ENCODE results near the gene GALNTL6. TPM values are rescaled to one million over a fixed set of nuclear protein-coding genes. Genes with fewer than 3 reads are reported as not detected.

The GALNTL6 gene
- polyA plus RNA-seq, 3 donors, result 0.70 to 1.4 (median 0.87) TPM

DNA sequence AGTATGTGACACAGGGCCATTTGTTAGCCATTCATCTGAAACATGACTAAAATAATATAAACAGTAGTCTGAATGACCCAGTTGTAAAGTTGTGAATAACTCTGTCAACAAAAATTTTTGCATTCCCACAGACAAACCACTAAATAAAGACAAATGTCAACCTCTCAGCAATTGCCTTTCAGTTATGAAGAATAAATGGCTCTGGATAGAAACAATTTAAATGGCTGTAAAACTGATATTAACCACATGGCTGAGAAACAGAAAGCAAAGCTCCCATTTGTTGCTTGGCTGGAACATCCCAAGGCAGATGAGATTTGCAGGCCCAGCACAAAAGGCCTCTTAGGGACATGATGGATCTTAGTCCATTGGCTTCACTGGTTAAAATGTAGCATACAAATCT is 296.3 kb downstream of the GALNTL6 start:
- DNase-seq, result peak; percentile 14

DNA sequence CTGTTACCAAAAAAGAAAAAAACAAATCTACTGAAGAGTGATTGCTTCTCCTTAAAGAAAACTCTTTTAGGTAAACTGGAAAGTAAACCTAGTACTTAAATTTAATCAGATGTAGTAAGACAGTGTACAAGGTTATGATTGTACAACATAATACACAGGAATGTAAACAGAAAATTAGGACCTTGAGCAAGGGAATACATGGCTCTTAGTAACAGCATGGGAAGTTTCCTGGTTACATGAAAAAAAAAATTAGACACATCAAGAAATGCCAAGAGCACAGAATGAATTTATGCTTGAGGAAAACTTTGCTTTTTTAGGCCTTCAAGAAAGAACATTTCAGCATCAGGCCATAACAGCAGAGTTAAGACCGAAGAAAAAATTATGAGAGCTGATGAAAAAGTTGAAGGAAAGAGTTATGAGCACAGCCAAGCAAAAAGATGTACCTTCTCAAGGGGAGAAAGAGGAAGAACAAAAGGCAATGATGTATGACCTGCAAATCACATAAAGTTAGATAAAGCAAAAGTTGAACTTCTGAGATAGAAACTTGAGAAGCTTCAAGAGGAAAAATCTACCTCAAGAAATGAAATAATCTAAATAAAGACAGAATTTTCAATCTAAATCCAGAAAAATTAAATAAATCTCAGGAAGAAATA is 311.6 kb downstream of the GALNTL6 start:
- no peak for DNase-seq

DNA sequence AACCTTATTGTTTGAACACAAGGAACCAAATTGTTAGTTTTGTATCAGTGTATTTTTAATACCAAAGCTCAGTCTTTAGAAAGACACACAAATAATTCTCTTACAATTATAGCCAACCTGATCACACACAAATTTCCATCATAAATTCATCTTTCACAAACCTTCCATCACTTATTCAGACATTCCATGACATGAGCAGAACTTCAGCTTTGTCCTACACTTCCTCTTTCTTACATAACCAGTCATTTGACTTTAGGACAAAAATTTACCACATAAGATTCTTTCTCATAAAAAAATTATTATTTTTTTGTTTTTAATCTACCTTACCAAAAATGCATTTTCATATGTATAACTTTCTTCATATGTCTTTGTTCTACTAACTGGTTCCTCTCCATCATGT is 312.2 kb downstream of the GALNTL6 start:
- no peak for DNase-seq

DNA sequence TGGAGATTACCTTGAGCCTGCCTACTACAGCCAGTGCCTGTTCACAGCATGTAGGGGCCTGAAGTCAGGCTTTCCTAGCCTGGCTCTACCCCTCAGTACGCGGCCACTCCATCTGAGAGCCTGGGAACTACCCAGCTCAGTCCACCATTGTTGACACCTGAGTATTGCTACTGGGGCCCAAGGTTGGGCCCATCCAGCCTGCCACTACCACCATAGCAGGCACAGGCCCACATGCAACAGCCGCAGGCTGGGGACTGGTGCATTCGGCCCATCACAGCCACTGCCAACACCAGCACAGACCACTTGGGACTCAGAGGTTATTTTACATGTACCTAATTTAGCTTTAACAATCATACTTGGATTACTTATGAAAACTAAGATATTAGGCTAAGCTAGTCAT is 314.0 kb downstream of the GALNTL6 start:
- no peak for DNase-seq

DNA sequence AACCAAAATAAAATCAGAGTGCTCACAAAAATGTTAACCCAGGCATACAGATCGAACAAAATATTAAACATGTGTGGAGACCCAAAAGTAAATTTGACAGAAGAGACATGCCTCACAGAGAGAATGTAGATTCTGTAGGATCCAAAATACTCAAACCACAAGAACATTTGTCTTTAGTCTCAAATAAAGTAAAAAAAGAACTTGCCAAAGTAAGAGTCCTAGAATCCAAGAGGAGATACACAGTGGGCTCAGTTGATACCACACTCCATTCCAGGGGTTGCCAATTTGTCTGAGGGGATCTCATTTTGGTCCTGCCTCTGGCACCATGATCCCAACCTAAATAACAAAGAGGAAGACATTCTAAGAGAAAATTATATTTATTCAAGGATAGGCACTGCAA is 316.4 kb downstream of the GALNTL6 start:
- DNase-seq, result no peak

DNA sequence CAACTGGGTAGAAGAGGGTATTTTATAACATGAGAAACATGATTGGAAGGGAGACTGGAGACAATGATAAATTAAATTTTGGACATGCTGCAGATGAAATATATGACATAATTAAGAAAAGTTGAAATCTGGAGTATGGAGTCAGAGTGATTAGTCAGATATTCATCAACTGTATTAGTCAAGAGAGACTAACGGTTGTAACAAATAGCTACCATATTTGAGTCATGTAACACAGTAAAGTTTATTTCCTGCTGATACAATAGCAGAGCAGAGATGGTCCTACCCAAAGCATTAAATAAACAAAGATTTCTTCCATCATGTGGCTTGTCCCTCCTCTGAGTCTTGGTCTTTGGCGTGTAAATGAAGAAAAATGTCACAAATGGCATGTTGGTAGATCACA is 321.3 kb downstream of the GALNTL6 start:
- DNase-seq, result no peak

DNA sequence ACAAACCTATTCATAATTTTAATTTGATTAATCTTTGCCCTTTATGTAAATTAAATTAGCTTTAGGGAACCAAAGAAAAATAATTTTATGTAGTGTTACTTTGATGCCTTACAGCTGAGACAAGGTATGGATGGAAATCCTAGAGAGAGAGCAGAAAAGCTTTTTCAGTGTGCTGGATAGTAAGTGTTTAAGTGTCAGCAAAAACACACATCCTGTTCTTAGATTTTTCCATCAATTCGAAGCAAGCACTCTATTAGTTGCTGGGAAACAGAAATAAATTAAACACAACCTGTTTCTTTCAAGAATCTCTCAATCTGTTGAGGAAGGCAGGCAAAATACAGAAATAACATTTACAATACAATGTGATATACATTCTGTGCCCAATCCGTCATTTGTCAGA is 327.8 kb downstream of the GALNTL6 start:
- no peak for DNase-seq

DNA sequence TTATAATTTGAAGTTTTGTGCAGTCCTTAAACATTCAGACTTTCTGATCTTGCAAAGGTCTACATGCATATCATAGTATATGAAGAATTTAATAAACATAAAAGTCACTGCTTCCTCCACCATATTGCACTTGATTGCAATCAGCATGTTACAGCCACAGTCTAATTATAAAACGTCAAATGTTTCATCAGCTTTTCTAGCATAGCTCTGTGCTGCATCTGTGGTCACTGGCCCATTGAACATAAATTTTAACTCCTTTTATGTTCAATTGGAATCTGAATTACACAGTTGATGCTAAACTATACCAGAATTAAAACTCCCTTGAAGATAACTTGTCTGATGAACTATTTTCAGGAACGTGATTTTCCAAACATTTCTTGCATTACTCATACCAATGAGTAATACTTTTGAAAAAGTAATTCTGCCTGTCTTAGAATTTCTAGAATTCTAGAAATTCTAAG is 329.1 kb downstream of the GALNTL6 start:
- no peak for DNase-seq

DNA sequence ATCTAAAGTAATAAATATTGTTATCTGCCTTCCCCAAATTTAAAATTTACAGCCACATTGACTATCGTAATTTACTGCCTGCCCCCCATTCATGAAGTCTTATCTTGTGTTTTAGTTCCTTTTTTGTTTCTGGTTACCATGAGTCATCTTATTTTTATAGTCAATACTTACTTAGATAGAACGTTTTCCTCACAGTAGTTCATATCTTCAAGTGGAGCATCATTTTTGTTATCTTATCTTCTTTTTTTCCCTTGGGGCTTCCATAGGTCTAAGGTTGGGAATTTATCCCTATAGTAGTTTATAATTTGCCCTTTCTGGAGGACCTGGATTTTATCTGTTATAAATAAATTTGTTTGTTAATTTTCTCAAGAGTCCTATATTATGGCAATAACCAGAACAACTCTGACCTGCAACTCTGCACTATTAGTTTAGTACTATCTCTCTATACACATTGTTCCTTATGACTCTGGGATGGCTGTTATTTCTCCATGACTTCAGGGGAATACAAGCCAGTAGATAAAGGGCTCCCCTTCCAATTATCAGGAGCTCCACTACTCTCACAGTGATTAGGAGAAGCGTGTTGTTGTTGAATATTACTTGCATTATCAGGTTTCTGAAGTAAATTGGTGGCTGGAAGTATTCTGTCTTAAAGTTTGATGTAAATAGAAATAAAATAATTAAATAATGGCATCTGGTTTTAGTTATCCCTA is 330.6 kb downstream of the GALNTL6 start:
- DNase-seq, result no peak

DNA sequence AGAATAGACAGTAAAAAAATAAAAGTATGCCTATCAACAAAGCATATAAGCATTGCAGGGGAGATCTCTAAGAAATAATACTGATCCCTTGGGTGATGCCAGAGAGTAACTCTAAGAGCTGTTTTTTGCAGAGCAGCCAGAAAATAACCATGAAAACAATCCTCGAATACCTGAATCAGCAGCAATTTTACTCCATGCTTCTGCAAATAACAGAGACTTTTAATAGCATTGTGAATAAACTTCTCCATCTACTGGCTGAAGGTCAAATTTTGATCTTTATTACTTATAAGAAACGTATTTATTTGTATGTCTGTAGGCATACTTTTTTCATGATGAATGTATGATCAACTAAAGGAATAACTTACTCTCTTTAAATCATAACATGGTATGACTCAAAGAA is 334.5 kb downstream of the GALNTL6 start:
- DNase-seq, result no peak

DNA sequence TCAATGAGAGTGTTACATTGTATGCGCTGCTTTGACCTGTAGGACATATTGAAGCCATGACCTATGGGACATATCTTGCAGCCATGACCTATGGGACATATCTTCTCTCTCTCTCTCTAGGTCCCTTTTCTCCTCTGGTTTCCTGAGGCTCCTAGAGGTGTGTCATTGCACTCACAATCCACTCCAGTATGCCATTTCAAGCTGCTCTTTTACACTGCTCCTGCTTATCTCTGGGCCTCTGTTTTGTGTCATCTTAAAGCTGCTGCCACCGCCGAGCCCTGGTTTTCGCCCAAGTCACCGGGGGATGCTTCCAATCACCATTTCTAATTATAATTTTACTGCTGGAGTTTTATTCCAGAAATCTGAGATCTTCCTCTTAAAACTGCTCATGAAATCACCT is 336.1 kb downstream of the GALNTL6 start:
- DNase-seq, result no peak

DNA sequence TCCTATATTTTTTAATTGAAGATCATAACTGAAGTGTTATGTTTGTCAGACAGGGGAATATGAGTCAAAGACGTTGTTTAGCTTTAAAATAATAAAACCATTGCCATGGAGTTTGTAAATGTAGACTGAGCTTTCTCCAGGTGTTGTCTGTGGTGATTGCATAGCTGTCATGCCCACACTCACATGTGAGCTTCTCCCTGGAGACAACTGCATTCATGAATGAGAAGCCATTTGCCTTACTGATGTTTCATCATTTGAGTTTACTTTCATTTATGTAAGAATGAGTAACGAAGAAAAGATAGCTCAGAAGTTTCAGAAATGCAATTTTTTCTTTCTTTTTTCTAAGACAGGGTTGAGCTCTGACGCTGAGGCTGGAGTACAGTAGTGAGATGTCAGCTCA is 339.1 kb downstream of the GALNTL6 start:
- no peak for DNase-seq

DNA sequence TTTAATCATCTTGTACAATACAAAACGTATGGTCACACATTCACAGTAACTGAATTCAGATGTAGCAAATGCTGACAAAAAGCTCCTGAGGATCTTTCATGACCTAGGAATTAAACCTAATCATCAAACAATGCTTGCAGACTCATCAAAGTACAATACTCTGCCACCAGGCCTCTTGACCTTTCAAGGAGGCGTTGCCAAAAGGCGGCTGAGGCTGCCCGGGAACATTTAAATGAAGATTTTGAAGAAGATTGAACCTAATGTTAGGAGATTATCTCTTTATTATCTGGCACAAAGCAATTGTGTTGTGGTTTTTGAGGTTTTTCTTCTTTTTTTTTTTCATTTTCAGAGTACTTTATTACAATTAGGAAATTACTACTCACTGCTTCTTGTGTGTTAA is 340.5 kb downstream of the GALNTL6 start:
- DNase-seq, result no peak

DNA sequence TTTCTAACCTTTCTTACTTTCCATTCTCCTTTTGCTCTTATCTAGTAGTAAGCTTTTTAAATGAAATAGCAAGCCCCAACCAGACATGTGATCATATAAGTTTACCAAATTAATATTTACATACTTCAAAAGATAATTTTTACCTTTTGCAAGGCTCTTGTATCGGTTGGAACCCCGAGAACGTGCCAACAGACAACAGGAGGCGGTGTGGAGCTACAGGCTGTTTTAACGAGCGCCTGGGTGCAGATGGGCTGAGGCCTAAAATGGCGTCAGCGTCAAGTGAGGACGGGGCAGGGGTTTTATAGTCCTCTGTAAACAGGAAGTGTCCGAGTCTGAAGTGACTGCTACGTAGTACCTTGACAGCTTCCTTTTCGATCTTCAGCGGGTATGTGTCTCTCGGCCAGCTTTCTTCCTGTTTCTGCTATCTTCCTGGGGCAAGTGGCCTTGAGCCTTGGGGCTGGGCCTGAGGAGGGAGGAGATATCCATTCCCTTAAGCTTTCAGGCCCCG is 342.7 kb downstream of the GALNTL6 start:
- DNase-seq, result no peak

DNA sequence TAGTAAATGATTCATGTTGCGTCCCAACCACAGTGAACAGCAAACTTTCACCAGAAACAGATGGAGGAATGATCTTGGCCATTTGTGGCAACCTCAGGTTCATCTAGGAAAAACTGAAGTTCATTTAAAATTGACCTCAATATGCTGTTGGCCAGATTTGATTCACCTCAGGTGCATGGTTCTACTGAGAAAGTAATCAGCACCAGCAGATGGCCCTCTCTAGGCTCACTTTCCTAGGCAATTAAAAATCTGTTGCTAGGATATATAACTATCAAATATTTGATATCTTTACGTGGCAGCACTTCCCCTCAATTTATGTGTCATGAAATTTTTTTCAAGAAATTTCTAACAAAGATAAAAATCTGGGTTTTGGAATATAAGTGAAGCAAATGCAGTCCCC is 344.7 kb downstream of the GALNTL6 start:
- DNase-seq, result no peak

DNA sequence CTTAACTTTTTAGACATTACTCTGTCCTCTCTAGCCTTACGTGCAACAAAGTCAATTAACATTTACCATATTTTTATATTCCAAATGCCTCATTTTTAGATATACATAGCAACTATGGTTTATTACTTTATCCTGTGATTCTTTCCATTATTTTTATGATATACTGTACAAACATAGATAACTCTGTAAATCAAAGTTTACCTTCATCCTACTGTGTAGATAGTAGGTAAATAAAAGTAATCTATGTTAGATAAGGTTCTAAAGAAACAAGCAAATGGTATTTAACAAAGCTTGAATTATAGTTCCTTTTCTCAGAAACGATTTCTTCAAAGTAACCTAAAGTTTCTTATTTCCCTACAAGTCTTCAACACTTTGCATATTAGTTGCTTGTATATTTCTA is 350.0 kb downstream of the GALNTL6 start:
- no peak for DNase-seq

DNA sequence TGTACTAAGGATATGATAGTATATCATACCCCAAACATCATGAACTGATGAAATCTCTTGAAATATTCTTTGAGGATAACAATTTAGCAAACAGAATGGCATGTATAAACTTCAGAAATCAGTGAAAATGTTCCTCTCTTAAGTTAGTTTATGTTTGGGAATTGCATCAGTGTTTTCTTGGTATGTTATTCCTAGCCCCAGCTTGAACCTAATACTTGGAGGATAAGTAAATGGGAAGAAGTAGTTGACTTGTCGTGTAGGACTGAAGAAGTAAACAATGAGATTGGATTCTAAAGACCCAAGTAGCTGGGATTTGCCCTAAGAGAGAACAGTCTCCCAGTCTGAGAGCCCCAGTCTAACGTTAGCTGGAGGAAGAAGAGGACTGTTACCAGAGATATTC is 355.7 kb downstream of the GALNTL6 start:
- no peak for DNase-seq

DNA sequence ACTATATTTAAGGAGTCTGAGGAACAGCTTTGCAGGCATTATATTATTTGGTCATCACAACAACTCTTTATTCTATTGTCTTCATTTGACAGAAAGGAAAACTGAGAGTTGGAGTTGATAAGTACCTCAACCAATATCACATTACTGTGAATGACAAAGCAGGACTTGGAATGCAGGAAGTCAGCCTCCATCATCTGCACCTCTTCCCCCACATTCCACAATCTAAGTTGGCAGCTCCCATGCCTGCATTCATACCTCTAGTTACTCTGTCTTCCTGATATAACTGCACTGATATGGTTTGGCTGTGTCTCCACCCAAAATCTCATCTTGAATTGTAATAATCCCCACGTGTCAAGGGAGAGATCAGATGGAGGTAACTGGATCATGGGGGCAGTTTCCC is 356.7 kb downstream of the GALNTL6 start:
- DNase-seq, result no peak

DNA sequence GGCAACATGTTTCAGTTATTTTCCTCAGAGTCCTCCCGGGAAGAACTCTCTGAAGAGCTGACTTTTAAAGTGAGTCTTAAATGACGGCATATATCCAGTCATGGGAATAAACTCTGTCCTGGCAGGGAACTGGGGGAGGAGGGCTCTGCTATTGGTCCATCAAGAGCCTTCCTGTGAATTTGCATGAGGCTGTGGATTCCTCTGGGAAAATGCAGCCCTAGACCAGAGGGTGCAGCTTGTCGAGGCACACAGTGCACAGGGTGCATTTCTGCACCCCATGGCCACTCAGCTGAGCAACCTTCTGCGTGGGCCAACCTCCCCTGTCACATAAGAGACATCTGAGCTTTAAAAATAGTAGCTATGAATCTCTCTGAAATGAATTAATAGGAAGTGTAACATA is 360.0 kb downstream of the GALNTL6 start:
- DNase-seq, result no peak

DNA sequence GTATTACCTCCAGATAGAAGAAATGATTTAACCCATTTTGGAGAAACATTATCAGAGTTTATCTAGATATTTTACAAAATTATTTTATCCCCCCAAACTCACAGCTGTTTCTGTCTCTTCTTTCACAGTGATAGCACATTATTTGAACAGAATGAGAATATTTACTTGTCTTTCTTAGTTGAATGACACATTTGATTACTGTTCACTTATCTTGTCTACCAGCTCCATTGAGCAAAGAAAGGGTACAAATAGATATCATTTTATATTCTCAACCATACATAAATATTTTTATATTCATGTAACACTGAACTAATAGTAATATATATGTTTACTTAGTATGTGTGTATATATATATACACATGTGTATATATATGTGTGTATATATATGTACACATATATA is 364.2 kb downstream of the GALNTL6 start:
- no peak for DNase-seq

DNA sequence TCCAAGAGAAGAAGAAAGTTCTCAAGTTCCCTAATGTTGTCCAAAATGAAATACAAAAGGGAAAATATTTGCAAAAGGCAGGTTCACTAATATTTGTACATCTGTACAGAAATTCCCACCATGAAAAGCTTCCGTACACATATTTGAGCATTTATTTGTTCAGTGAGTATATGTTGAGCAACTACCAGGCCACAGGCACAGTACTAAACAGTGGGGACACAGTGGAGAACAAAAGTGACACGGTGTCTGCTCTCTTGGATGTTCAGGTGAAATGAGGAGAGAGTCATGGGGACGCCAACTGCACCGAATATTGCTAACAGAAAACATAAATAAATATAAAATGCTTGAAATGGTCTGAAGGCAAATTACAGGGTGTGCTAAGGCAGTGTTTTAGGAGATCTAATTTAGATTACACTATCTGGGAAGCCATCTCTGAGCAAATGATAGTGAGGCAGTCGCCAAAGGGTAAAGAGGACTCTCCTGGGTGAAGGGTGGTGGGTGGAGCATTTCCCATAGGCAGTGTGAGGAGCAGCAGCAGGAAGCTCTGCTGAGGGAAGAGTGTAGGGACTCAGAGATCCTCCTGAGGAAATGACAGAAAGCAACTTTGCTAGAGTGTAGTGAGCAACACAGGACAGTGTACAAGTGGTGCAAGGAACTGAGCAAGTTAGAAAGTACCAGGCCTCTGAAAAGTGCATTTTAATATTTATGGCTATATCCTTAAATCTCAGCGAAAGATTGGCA is 375.2 kb downstream of the GALNTL6 start:
- DNase-seq, result no peak

DNA sequence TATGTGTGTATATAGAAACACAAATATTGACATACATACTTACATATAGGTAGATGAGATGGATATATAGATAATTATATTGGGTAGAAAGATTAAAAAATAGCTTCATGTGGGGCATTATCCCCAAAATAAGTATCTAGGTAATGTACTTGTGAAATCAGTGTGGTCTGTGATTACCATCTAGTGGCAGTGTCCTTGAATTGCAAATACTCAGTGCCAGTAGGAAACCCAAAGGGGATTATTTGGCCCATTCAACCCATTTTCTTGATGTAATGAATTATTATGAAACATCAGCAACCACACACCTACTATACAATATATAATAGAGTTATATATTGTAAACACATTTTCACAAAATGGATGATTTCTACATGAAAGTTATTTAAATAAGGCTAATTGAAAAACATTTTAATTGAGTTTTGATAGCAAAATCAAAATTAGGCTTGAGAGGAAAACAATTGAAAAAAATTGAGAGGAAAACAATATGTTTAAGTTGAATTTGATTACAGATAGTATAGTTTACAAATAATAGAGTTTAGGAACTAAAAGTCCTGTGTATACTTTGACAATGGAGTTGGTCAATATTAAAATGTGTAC is 389.4 kb downstream of the GALNTL6 start:
- peak; percentile 15 for DNase-seq

DNA sequence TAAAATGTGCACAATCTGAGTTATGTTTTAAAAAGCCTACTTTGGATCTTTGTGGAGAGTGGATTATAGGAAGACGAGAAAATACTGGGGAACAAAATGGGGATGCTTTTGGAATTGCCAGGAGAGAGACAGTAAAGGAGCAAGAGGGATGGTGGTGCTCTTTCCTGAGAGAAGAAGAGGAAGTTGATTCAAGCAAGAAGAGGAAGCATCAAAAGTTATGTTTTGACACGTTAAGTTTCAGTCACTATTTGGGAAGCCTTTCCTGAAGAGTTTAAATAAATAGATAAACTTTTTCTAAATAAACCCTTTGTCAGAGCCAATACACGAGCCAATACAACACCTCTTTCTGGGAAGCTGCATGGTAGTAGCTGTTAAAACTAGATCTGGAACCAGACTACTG is 394.1 kb downstream of the GALNTL6 start:
- DNase-seq, result no peak

All from renal pelvis (tissue), 4 donors.